Esophagus squamous epithelium (tissue), 5 donors: Measurements from ENCODE around the gene CD4. TPM values are rescaled to one million over a fixed set of nuclear protein-coding genes. Genes with fewer than 3 reads are reported as not detected.
"Not testable (repeated sequence)": the region's sequence is repeated elsewhere in the genome, so short reads cannot be mapped to it uniquely, and the experiment has no call there.

ENCODE experiments used
- DNase-seq: peaks from one replicate; lab custom pipeline; 2025; lab: John Stamatoyannopoulos, UW
- H3K27ac ChIP-seq, 4 donors: fragments of 200-600 bp; sonication (generic); one replicate each; pipeline ENCODE4 v1.5.1; 2016 to 2019; ENCODE audit warnings: mild to moderate bottlenecking in 1 of 4
- H3K27me3 ChIP-seq, 4 donors: fragments of 200-600 bp; sonication (generic); 1 replicate in 3 of 4; 2 replicates in 1 of 4; pipeline versions ENCODE4 v1.5.1 to v1.6.0; 2017 to 2021; ENCODE audit warnings: antibody characterized with exemption in 1 of 4
- H3K36me3 ChIP-seq, 3 donors: fragments of 200-600 bp; sonication (generic); one replicate each; pipeline ENCODE4 v1.5.1; 2016 to 2019
- H3K4me1 ChIP-seq, 3 donors: fragments of 200-600 bp; sonication (generic); one replicate each; pipeline ENCODE4 v1.5.1; 2017 to 2019
- H3K4me3 ChIP-seq, 4 donors: fragments of 200-600 bp; sonication (generic); 1 replicate in 3 of 4; 2 replicates in 1 of 4; pipeline ENCODE4 v1.5.1; 2016 to 2019; ENCODE audit warnings: mild to moderate bottlenecking in 2 of 4, moderate library complexity in 1 of 4
- H3K9me3 ChIP-seq, 3 donors: fragments of 200-600 bp; sonication (generic); one replicate each; pipeline ENCODE4 v1.5.1; 2016 to 2019
- POLR2A ChIP-seq, 4 donors: fragments of 450-650 bp; IDR thresholded peaks; one replicate each; pipeline ENCODE4 v1.6.1; 2017; ENCODE audit warnings: antibody characterized with exemption in 4 of 4, mild to moderate bottlenecking in 4 of 4, moderate library complexity in 3 of 4
- WGBS, 2 donors: methylation state at CpG; one replicate each; pipeline ENCODE4 v1.1.5; 2018; 5-methylcytosine and 5-hydroxymethylcytosine counted together
- intact Hi-C: fragments of 100-400 bp; cut with DNase I; formaldehyde crosslinking; loops from one replicate; pipeline ENCODE4 v1.15.0; 2022
- total RNA-seq, 4 donors: library from RNA; depleted of rRNA; stranded (reverse); fragments of >200 nt; gene quantifications; one replicate each; pipeline ENCODE4 v1.1.0, GENCODE V29; 2016
- TF ChIP-seq, protein P1 (sequence below), 6 experiments: fragments of 450-650 bp in 4 of 6; fragments of 200-600 bp in 2 of 6; sonication (generic) in 2 of 6; IDR thresholded peaks; one replicate each; pipeline ENCODE4 v1.5.1; 2016 to 2019; ENCODE audit warnings: antibody characterized with exemption in 6 of 6, mild to moderate bottlenecking in 4 of 6, moderate library complexity in 4 of 6
- donor health status: DM: yes; HTN: yes; CAD: no.

CD4 gene
- total RNA-seq, result 10 to 100 TPM in 1 of 4 donors, 1 to 10 TPM in 3; 1.2 to 11.8 (median 5.0) TPM

DNA sequence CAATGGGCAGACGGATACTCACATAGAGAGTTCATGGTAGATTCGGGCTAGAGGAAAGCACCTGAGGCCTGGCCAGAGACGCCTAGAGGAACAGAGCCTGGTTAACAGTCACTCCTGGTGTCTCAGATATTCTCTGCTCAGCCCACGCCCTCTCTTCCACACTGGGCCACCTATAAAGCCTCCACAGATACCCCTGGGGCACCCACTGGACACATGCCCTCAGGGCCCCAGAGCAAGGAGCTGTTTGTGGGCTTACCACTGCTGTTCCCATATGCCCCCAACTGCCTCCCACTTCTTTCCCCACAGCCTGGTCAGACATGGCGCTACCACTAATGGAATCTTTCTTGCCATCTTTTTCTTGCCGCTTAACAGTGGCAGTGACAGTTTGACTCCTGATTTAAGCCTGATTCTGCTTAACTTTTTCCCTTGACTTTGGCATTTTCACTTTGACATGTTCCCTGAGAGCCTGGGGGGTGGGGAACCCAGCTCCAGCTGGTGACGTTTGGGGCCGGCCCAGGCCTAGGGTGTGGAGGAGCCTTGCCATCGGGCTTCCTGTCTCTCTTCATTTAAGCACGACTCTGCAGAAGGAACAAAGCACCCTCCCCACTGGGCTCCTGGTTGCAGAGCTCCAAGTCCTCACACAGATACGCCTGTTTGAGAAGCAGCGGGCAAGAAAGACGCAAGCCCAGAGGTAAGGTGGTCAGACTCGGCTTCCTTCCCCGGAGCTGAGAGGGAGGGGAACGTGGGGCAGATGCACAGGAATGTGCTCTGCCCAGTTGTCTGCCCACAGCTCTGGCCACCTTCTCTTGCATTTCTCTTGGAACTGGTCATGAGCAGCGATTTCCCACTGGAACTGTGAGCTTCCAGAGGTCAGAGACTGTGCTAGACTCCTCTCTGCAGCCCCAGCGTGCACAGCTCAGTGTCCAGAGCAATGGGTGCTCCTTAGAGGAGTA is at the start of gene CD4:
Gene CD4 (plus strand): TSS at position 557 of the 953 bp plus-strand sequence. CDS start 10,611 bp downstream, outside the sequence.
- peak within 1 kb of the TSS; percentile 39 to 87 (median 65) for H3K27ac ChIP-seq
- 51 to 70% methylated on average over 7 to 14 of the region's 18 CpGs for WGBS, 2 donors
- DNase-seq, result no peak
- TF ChIP-seq, protein P1, sequence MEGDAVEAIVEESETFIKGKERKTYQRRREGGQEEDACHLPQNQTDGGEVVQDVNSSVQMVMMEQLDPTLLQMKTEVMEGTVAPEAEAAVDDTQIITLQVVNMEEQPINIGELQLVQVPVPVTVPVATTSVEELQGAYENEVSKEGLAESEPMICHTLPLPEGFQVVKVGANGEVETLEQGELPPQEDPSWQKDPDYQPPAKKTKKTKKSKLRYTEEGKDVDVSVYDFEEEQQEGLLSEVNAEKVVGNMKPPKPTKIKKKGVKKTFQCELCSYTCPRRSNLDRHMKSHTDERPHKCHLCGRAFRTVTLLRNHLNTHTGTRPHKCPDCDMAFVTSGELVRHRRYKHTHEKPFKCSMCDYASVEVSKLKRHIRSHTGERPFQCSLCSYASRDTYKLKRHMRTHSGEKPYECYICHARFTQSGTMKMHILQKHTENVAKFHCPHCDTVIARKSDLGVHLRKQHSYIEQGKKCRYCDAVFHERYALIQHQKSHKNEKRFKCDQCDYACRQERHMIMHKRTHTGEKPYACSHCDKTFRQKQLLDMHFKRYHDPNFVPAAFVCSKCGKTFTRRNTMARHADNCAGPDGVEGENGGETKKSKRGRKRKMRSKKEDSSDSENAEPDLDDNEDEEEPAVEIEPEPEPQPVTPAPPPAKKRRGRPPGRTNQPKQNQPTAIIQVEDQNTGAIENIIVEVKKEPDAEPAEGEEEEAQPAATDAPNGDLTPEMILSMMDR (IDR thresholded peaks at IDR 0.05), result no peak
- peak in 2 of 4 donors; percentile 42 to 63 for TF ChIP-seq POLR2A (IDR thresholded peaks at IDR 0.05)
- intact Hi-C loops, result no loop called here
- H3K4me1 ChIP-seq, result peaks cover 0 to 18% (median 6%) of the 10 kb centered on the region in 3 donors
- no peaks in the 10 kb centered on the region for H3K27me3 ChIP-seq
- H3K36me3 ChIP-seq, result no peaks in the 10 kb centered on the region
- no peaks in the 10 kb centered on the region for H3K9me3 ChIP-seq
- H3K4me3 ChIP-seq, result peak within 1 kb of the TSS in 3 of 4 donors; percentile 25 to 39 (median 36)

DNA sequence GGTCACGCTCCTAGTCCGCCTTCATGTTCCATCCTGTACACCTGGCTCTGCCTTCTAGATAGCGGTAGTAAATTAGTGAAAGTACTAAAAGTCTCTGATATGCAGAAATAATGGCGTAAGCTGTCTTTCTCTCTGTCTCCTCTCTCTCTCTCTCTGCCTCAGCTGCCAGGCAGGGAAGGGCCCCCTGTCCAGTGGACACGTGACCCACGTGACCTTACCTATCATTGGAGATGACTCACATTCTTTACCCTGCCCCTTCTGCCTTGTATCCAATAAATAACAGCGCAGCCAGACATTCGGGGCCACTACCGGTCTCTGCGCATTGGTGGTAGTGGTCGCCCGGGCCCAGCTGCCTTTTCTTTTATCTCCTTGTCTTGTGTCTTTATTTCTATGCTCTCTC is 47.2 kb upstream of the CD4 start:
- H3K4me3 ChIP-seq, H3K4me1 ChIP-seq, H3K27me3 ChIP-seq, H3K27ac ChIP-seq, H3K9me3 ChIP-seq, DNase-seq, intact Hi-C loops: not testable (repeated sequence)
- WGBS, 2 donors, result 81 to 82% methylated on average over 10 of the region's 12 CpGs
- peaks cover 0 to 11% (median 6%) of the 10 kb centered on the region in 3 donors for H3K36me3 ChIP-seq

DNA sequence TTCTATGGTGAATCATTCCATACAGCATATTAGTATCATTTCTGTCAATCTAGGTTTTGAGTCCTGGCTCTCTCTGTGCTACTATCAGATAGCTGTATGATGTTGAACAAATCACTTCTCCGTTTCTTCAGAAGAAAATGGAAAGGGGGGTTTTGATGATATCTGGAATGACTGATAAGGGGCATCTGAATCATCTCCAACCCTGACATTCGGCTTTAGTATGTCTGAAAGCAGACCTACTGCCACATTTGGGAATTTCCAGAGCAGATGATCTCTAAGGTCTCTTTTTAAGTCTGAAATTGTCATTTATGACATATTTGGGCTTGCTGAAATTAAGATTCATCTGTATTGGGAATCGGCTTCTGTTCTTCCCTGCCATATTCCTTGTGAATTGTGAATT is 46.5 kb upstream of the CD4 start:
- no peak overlapping the region for H3K27ac ChIP-seq
- H3K27me3 ChIP-seq, result no peaks in the 10 kb centered on the region
- H3K36me3 ChIP-seq, result peaks cover 4 to 18% (median 12%) of the 10 kb centered on the region in 3 donors
- no peaks in the 10 kb centered on the region for H3K9me3 ChIP-seq
- no peak for DNase-seq
- H3K4me1 ChIP-seq, result peaks cover 0 to 8% (median 0%) of the 10 kb centered on the region in 3 donors
- TF ChIP-seq, protein P1 (IDR thresholded peaks at IDR 0.05), result no peak
- no peak for TF ChIP-seq POLR2A (IDR thresholded peaks at IDR 0.05)
- H3K4me3 ChIP-seq, result no peak overlapping the region
- intact Hi-C loops, result no loop called here
- 74 to 80% methylated on average over 3 of the region's 3 CpGs for WGBS, 2 donors

DNA sequence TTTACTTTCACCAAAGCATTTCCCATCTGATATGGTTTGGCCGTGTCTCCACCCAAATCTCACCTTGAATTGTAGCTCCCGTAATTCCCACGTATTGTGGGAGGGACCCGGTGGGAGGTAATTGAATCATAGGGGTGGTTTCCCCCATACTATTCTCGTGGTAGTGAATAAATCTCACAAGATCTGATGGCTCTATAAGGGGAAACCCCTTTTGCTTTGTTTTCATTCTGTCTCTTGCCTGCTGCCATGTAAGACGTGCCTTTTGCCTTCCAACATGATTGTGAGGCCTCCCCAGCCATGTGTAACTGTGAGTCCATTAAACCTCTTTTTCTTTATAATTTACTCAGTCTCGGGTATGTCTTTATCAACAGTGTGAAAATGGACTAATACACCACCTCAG is 46.0 kb upstream of the CD4 start:
- not testable (repeated sequence) for DNase-seq
- 45 to 50% methylated on average over 7 of the region's 7 CpGs for WGBS, 2 donors

DNA sequence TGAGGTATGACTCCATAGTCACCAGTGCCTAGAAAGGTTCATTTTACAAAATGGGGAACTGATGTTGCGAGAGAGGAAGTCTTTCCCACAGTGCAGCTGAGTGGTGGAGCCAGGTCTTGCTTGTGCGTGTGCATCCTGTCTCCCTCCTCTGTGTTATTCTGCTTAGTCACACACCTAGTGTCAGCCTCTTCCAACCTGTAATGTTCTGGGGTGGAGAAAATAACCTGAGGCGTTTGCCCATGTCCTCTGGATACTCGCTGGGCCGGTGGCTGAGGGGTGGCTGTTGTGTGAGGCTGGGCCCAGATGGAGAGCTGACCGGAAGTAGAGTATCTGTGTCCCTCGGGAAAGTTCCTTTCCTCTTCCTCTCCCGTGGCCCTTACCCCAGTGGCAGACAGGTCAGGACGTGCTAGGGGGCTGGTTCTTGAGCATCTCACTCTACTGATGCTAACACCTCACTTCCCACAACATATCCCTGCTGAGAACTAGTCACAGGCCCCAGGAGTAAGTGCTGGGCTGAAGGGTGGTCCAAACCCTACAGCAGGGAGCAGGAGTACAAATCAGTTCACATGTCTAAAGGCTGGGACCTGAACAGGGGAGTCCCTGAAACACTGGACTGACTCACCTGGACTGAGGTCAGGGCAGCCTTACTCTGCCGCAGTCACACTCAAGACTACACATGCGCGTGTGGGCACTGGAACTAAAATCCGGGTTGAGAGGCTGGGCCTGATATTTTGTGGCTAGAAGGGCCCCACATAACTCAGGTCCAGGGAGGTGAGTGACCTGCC is 43.4 kb upstream of the CD4 start:
- Histone ChIP-seq H3K4me1 (peaks cover 0 to 16% (median 0%) of the 10 kb centered on the region in 3 donors), H3K36me3 (peaks cover 18 to 49% (median 33%) of the 10 kb centered on the region in 3 donors), H3K27me3 (no peaks in the 10 kb centered on the region), H3K4me3 (no peak overlapping the region), H3K27ac (peak overlapping the region; percentile 38 to 64 (median 47)), H3K9me3 (no peaks in the 10 kb centered on the region)
- TF ChIP-seq POLR2A (IDR thresholded peaks at IDR 0.05), result no peak
- TF ChIP-seq, protein P1 (IDR thresholded peaks at IDR 0.05), result no peak
- 17 to 49% methylated on average over 4 to 9 of the region's 13 CpGs for WGBS, 2 donors
- intact Hi-C loops, result no loop called here
- DNase-seq, result no peak

More for the DNA sequence above, 46.0 kb upstream of the CD4 start:
- H3K4me1 ChIP-seq, H3K27ac ChIP-seq, H3K9me3 ChIP-seq, H3K27me3 ChIP-seq, intact Hi-C loops, H3K4me3 ChIP-seq: not testable (repeated sequence)
- H3K36me3 ChIP-seq, result peaks cover 8 to 23% (median 16%) of the 10 kb centered on the region in 3 donors
